HG03457 (cell line): Measurements from ENCODE around the gene LECT2.

Experiments
- ATAC-seq: cut with Tn5 transposase; IDR thresholded peaks from one replicate; pipeline ENCODE4 v1.9.1; 2021; ENCODE audit warnings: moderate number of reproducible peaks; ENCODE audit not compliant: unreplicated experiment

LECT2 gene

GRCh38 chr5:135941711-135942110, 13.1 kb downstream of the LECT2 start:
- no peak for ATAC-seq

GRCh38 chr5:135937245-135937911, 17.4 kb downstream of the LECT2 start:
- ATAC-seq: no peak

GRCh38 chr5:135934939-135935338, 19.8 kb downstream of the LECT2 start:
- no peak for ATAC-seq

- no peak for ATAC-seq
Observed at GRCh38 chr5:135930949-135931295, 23.9 kb downstream of the LECT2 start.

- ATAC-seq: no peak
Observed at GRCh38 chr5:135930029-135930948, 24.5 kb downstream of the LECT2 start.

- ATAC-seq: no peak
Observed at GRCh38 chr5:135921388-135921787, 33.4 kb downstream of the LECT2 start.

- no peak for ATAC-seq
Observed at GRCh38 chr5:135920199-135920598, 34.6 kb downstream of the LECT2 start.

- ATAC-seq: no peak
Observed at GRCh38 chr5:135916638-135917263, 38.0 kb downstream of the LECT2 start.

GRCh38 chr5:135915466-135916001, 39.2 kb downstream of the LECT2 start:
- no peak for ATAC-seq

GRCh38 chr5:135913713-135914626, 40.8 kb downstream of the LECT2 start:
- ATAC-seq: no peak

GRCh38 chr5:135905144-135905543, 49.6 kb downstream of the LECT2 start:
- no peak for ATAC-seq

GRCh38 chr5:135901633-135902032, 53.1 kb downstream of the LECT2 start:
- ATAC-seq: no peak

- no peak for ATAC-seq
Observed at GRCh38 chr5:135900276-135900675, 54.5 kb downstream of the LECT2 start.

- no peak for ATAC-seq
Observed at GRCh38 chr5:135898651-135899050, 56.1 kb downstream of the LECT2 start.
